Naive thymus-derived CD8-positive, alpha-beta T cell (primary cell): ENCODE measurements around the gene FGF22. TPM values are rescaled to one million over a fixed set of nuclear protein-coding genes. Genes with fewer than 3 reads are reported as not detected.

Source experiments
- ATAC-seq, 2 donors: fragments of 150-1000 bp; cut with Tn5 transposase in 1 of 2; sonication (Bioruptor Pico), chemical (Tn5 transposase) in 1 of 2; 1 replicate in 1 of 2; 2 replicates in 1 of 2; pipeline ENCODE4 v1.10.0; 2021; ENCODE audit warnings: mild to moderate bottlenecking in 2 of 2, moderate library complexity in 2 of 2
- POLR2A ChIA-PET: fragments of 350-600 bp; sonication (Branson Sonifier 250); formaldehyde crosslinking; loops from one replicate; lab custom pipeline; 2021; ENCODE audit warnings: antibody characterized with exemption; lab: Charles Lee
- DNase-seq, 10 donors: peaks; one replicate each; pipeline versions ENCODE4 v3.0.0 to v3.0.0-alpha.2; 2020 to 2022
- H3K27ac Mint-ChIP-seq, 10 donors: one replicate each; pipeline ENCODE4 v1.8.0; 2020 to 2022; ENCODE audit warnings: mild to moderate bottlenecking in 10 of 10, mixed read lengths in 10 of 10, moderate library complexity in 4 of 10, inconsistent platforms in 1 of 10
- H3K27me3 Mint-ChIP-seq, 5 donors: one replicate each; pipeline ENCODE4 v1.8.0; 2021 to 2022; ENCODE audit warnings: mixed read lengths in 5 of 5
- H3K36me3 Mint-ChIP-seq, 3 donors: one replicate each; pipeline ENCODE4 v1.8.0; 2020 to 2022; ENCODE audit warnings: mixed read lengths in 3 of 3, mild to moderate bottlenecking in 2 of 3, inconsistent platforms in 1 of 3
- H3K4me1 Mint-ChIP-seq, 4 donors: one replicate each; pipeline ENCODE4 v1.8.0; 2021 to 2022; ENCODE audit warnings: mixed read lengths in 4 of 4
- H3K4me3 Mint-ChIP-seq, 10 donors: one replicate each; pipeline ENCODE4 v1.8.0; 2020 to 2022; ENCODE audit warnings: mild to moderate bottlenecking in 10 of 10, mixed read lengths in 10 of 10, moderate library complexity in 6 of 10, inconsistent platforms in 1 of 10
- H3K9me3 Mint-ChIP-seq, 9 donors: one replicate each; pipeline ENCODE4 v1.8.0; 2020 to 2022; ENCODE audit warnings: mixed read lengths in 9 of 9, mild to moderate bottlenecking in 3 of 9, inconsistent platforms in 1 of 9, moderate library complexity in 1 of 9
- polyA plus RNA-seq, 3 donors: library from polyadenylated mRNA; unstranded; fragments of 300-500 nt; fragmentation: Illumina TruSeq; gene quantifications; one replicate each; pipeline ENCODE4 v1.2.3, GENCODE V29; 2021
- total RNA-seq, 8 experiments: library from RNA in 2 of 8; stranded (reverse) in 2 of 8; gene quantifications; one replicate each; pipeline ENCODE4 v1.2.3 and lab custom pipeline; 2021 to 2026

Gene FGF22
- total and polyA plus RNA-seq, 5 experiments from 2014 or later = 2.4 to 2.6 TPM; not detected in 3

DNA sequence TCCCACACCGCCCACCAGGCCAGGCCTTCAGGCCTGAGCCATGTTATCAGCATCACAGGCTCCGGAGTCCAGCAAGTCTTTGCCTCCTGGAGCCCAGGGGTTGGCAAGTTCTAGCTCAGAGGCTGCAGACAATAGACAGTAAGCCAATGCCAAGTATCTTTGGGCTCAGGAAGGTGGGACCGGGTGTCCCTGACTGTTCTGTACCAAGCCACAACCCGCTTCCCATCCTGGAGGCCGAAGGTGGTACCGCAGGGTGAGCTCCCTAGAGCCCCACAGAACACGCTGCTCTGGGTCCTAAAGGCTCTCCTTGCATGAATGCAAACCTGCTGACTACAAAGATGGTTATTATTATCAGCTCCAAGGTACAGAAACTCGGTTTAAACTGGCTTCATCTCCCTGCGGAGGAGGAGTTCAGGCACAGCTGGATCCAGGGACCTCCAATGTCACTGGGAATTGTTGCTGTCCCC lies 31.0 kb downstream of the FGF22 start:
- peaks cover 0 to 5% (median 4%) of the 10 kb centered on the region in 4 donors for H3K4me1 Mint-ChIP-seq
- ATAC-seq (peak in 1 of 2 donors; percentile 61), DNase-seq (no peak)
- no peak overlapping the region for H3K4me3 Mint-ChIP-seq
- POLR2A ChIA-PET = interaction anchor here (0.6 to 1.4 kb wide), 2 partner anchors 9 to 66 kb away, joined by 4 read pairs; no protein-coding TSS in a partner anchor
- no peak overlapping the region for H3K27ac Mint-ChIP-seq
- H3K36me3 Mint-ChIP-seq = peaks cover 0 to 2% (median 0%) of the 10 kb centered on the region in 3 donors
- peaks cover 11 to 29% (median 16%) of the 10 kb centered on the region in 5 donors for H3K27me3 Mint-ChIP-seq
- peaks cover 0 to 2% (median 0%) of the 10 kb centered on the region in 9 donors for H3K9me3 Mint-ChIP-seq

- H3K27me3 Mint-ChIP-seq = peaks cover 7 to 31% (median 11%) of the 10 kb centered on the region in 5 donors
- H3K9me3 Mint-ChIP-seq = no peaks in the 10 kb centered on the region
- ATAC-seq = no peak
- POLR2A ChIA-PET = interaction anchor here (0.7 kb wide), 1 partner anchor 391 kb away, joined by 5 read pairs; no protein-coding TSS in a partner anchor
- H3K4me3 Mint-ChIP-seq = peak overlapping the region in 1 of 10 donors; percentile 50
- no peaks in the 10 kb centered on the region for H3K36me3 Mint-ChIP-seq
- H3K27ac Mint-ChIP-seq = no peak overlapping the region
- no peak for DNase-seq
- H3K4me1 Mint-ChIP-seq = peaks cover 0 to 16% (median 5%) of the 10 kb centered on the region in 4 donors
These were observed 34.8 kb downstream of the FGF22 start for GRCh38 chr19:674282-675151.

- no peak overlapping the region for H3K27ac Mint-ChIP-seq
These were observed 36.3 kb downstream of the FGF22 start for GRCh38 chr19:676007-676338.

DNA sequence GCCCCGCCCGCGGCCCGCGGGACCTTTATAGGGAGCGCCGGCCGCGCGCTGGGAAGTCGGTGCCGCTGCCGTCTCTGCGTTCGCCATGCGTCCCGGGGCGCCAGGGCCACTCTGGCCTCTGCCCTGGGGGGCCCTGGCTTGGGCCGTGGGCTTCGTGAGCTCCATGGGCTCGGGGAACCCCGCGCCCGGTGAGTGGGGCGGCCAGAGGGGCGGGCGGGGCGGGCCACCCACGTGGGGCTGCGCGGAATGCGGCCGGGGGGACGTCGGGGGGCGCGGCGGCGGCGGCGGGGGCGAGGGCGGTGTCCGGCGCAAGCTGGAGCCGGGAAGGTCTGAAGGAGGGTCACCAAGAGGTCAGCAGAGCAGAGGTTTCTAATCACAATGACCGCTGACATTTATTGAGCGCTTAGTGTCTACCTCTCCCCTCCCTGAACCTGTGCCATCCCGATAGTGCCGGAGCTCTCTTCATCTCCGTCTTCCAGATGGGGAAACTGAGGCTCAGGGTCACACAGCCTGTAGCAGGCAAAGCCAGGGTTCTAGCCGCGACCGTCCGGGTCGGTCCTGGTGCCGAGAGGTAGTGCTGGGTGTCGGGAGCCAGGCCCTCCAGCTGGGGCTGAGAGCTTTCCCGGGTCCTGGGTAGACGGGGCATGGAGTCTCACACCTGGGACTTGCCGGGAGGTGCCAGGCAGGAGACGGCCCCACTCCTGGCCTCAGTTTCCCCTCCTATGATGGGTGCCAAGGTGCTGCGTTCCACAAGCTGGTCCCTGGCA lies 36.8 kb downstream of the FGF22 start, which contains the start of gene FSTL3:
Gene FSTL3 (plus strand): TSS at position 54 of the 767 bp plus-strand sequence. CDS start 32 bp downstream, at position 86.
- Mint-ChIP-seq H3K27me3 (peaks cover 7 to 29% (median 11%) of the 10 kb centered on the region in 5 donors), H3K9me3 (no peaks in the 10 kb centered on the region), H3K4me3 (peak within 1 kb of the TSS in 9 of 10 donors; percentile 3 to 73 (median 57)), H3K4me1 (peaks cover 0 to 17% (median 8%) of the 10 kb centered on the region in 4 donors), H3K27ac (peak within 1 kb of the TSS in 2 of 10 donors; percentile 14 to 32), H3K36me3 (no peaks in the 10 kb centered on the region)
- POLR2A ChIA-PET = interaction anchor here (0.5 to 1.6 kb wide), 3 partner anchors 13 to 26 kb away, joined by 5 to 8 read pairs (median 6); partner anchors contain the start of gene RNF126
- ATAC-seq = no peak
- peak in 1 of 10 donors; percentile 59 for DNase-seq

More at GRCh38 chr19:676007-676338, 36.3 kb downstream of the FGF22 start:
- no peak for DNase-seq
- H3K27me3 Mint-ChIP-seq = peaks cover 7 to 29% (median 11%) of the 10 kb centered on the region in 5 donors
- peak overlapping the region in 1 of 10 donors; percentile 48 for H3K4me3 Mint-ChIP-seq
- POLR2A ChIA-PET = interaction anchor here (0.6 to 1.0 kb wide), 2 partner anchors 13 to 64 kb away, joined by 5 to 6 read pairs; partner anchors contain the start of gene RNF126
- H3K4me1 Mint-ChIP-seq = peaks cover 0 to 17% (median 8%) of the 10 kb centered on the region in 4 donors
- H3K9me3 Mint-ChIP-seq = no peaks in the 10 kb centered on the region
- H3K36me3 Mint-ChIP-seq = no peaks in the 10 kb centered on the region
- ATAC-seq = no peak

- Mint-ChIP-seq H3K36me3 (no peaks in the 10 kb centered on the region), H3K27me3 (peaks cover 7 to 27% (median 11%) of the 10 kb centered on the region in 5 donors), H3K27ac (no peak overlapping the region), H3K4me3 (no peak overlapping the region), H3K9me3 (no peaks in the 10 kb centered on the region), H3K4me1 (peaks cover 0 to 19% (median 8%) of the 10 kb centered on the region in 4 donors)
- POLR2A ChIA-PET = interaction anchor here (0.5 to 1.6 kb wide), 4 partner anchors 14 to 27 kb away, joined by 4 to 8 read pairs (median 6); partner anchors contain the start of genes PRSS57 and RNF126
- DNase-seq = no peak
- ATAC-seq = no peak
These were observed 37.5 kb downstream of the FGF22 start for GRCh38 chr19:677201-677600.

- no peak for DNase-seq
- Mint-ChIP-seq H3K36me3 (no peaks in the 10 kb centered on the region), H3K27me3 (peaks cover 7 to 24% (median 11%) of the 10 kb centered on the region in 5 donors), H3K4me3 (peak overlapping the region in 6 of 10 donors; percentile 31 to 84 (median 50)), H3K27ac (peak overlapping the region in 2 of 10 donors; percentile 51 to 53), H3K4me1 (peaks cover 0 to 19% (median 8%) of the 10 kb centered on the region in 4 donors), H3K9me3 (no peaks in the 10 kb centered on the region)
- POLR2A ChIA-PET = interaction anchor here (1.0 to 1.6 kb wide), 2 partner anchors 15 to 17 kb away, joined by 4 to 8 read pairs; partner anchors contain the start of genes PRSS57 and RNF126
- no peak for ATAC-seq
These were observed 38.1 kb downstream of the FGF22 start for GRCh38 chr19:677601-678436.

GRCh38 chr19:678791-679388 lies 39.2 kb downstream of the FGF22 start:
- no peak for DNase-seq
- Mint-ChIP-seq H3K27me3 (peaks cover 5 to 19% (median 7%) of the 10 kb centered on the region in 5 donors), H3K36me3 (no peaks in the 10 kb centered on the region), H3K27ac (peak overlapping the region in 4 of 10 donors; percentile 49 to 60 (median 54)), H3K9me3 (no peaks in the 10 kb centered on the region), H3K4me1 (peaks cover 0 to 19% (median 7%) of the 10 kb centered on the region in 4 donors), H3K4me3 (peak overlapping the region; percentile 56 to 84 (median 74))
- no peak for ATAC-seq
- POLR2A ChIA-PET = interaction anchor here (0.5 to 2.0 kb wide), 5 partner anchors 8 to 45 kb away, joined by 3 to 15 read pairs (median 4); partner anchors contain the start of genes POLRMT and RNF126

DNA sequence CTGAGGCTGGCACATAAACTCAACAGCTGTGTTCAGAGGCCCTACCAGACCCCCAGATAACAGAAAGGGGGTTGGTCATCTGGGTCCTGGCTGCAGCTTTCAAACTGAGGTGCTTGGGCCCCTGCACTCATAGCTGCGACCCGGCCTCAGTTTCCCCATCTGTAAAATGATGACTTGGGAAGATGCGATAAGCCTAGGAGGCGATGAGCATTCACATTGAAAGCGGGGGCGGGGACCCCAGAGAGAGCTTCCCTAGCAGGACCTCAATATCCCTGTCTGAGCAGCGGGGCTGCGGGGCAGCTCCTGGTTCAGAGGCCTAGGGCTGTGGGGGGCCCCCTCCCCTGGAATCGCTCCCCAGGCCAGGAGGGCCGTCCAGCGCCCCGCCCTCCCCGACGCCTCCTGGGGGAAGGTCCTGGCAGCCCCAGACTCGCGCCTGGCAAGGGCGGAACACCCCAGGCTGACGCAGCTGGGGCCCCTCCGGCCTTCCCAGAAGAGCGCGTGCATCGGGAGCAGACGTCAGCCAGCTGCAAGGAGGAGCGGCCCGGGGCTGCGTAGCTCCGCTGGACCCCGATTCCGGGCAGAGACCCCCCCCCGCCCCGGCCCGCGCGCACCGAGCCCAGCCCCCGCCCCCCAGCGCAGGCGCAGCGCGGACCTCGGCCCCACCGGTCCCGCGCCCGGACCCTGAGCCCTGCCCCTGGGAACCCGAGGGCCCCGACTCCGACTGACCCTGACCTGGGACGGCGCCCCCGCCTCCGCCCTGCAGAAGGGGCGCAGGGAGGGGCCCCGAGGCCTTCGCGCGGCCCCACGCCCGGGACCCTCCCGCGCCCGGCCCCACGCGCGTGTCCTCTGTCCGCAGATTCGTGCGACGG lies 40.0 kb downstream of the FGF22 start:
- H3K4me3 Mint-ChIP-seq = peak overlapping the region; percentile 56 to 97 (median 76)

DNA sequence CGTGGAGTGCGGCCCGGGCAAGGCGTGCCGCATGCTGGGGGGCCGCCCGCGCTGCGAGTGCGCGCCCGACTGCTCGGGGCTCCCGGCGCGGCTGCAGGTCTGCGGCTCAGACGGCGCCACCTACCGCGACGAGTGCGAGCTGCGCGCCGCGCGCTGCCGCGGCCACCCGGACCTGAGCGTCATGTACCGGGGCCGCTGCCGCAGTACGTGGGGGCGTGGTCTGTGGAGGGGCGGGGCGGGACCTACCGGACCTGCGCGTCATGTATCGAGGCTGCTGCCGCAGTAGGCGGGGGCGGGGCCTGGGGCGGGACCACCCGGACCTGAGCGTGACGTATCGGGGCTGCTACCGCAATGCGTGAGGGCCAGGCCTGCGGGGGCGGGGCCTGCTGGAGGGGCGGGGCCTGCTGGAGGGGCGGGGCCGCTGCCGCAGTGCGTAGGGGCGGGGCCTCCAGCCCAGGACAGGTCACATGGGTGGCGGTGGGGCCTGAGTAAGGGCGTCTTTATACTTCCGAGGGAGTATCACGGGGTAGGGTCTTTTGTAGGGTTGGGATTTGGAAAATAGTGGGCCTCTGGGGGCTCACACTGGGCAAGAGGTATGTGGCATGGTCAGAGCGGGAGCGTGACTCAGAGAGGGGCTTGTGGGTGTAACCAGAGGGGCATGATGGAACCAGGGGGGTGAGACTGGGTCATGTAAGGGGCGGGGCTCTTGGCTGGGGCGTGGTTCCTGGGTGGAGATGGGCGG lies 40.8 kb downstream of the FGF22 start:
- H3K4me3 Mint-ChIP-seq = peak overlapping the region; percentile 75 to 99 (median 96)
- H3K27ac Mint-ChIP-seq = peak overlapping the region; percentile 86 to 99 (median 98)
- DNase-seq (peak; percentile 97 to 100 (median 100)), ATAC-seq (peak; percentile 79 to 80)
- peaks cover 0 to 15% (median 5%) of the 10 kb centered on the region in 4 donors for H3K4me1 Mint-ChIP-seq
- H3K27me3 Mint-ChIP-seq = peaks cover under 1 to 8% (median 1%) of the 10 kb centered on the region in 5 donors
- POLR2A ChIA-PET = interaction anchor here (0.6 to 2.0 kb wide), 7 partner anchors 17 to 174 kb away, joined by 4 to 15 read pairs (median 4); partner anchors contain the start of gene RNF126
- H3K36me3 Mint-ChIP-seq = no peaks in the 10 kb centered on the region
- H3K9me3 Mint-ChIP-seq = no peaks in the 10 kb centered on the region

More for the DNA sequence above, 40.0 kb downstream of the FGF22 start:
- Mint-ChIP-seq H3K4me1 (peaks cover 0 to 19% (median 7%) of the 10 kb centered on the region in 4 donors), H3K36me3 (no peaks in the 10 kb centered on the region), H3K27me3 (peaks cover 5 to 15% (median 6%) of the 10 kb centered on the region in 5 donors), H3K27ac (peak overlapping the region in 5 of 10 donors; percentile 13 to 63 (median 58)), H3K9me3 (no peaks in the 10 kb centered on the region)
- peak in 1 of 2 donors; percentile 2 for ATAC-seq
- peak in 6 of 10 donors; percentile 19 to 39 (median 34) for DNase-seq
- POLR2A ChIA-PET = interaction anchor here (0.5 to 2.0 kb wide), 7 partner anchors 9 to 75 kb away, joined by 3 to 15 read pairs (median 4); partner anchors contain the start of genes POLRMT and RNF126
